Neural cell (in vitro differentiated cells): ENCODE data around the gene KLHL11.

Source experiments
- EP300 ChIP-seq: fragments of 450-650 bp; conservative IDR thresholded peaks from 2 replicates; pipeline ENCODE4 v1.6.1; 2014; ENCODE audit warnings: antibody characterized with exemption, mild to moderate bottlenecking, moderate library complexity; ENCODE audit not compliant: poor library complexity, severe bottlenecking
- EZH2 ChIP-seq: fragments of 200-600, 300-800 bp; shearing (Covaris generic), sonication (generic); IDR thresholded peaks from 2 replicates; pipeline ENCODE4 v1.6.1; 2014; ENCODE audit warnings: antibody characterized with exemption, low read length, borderline replicate concordance, mild to moderate bottlenecking; ENCODE audit not compliant: insufficient read depth, poor library complexity, severe bottlenecking

DNA sequence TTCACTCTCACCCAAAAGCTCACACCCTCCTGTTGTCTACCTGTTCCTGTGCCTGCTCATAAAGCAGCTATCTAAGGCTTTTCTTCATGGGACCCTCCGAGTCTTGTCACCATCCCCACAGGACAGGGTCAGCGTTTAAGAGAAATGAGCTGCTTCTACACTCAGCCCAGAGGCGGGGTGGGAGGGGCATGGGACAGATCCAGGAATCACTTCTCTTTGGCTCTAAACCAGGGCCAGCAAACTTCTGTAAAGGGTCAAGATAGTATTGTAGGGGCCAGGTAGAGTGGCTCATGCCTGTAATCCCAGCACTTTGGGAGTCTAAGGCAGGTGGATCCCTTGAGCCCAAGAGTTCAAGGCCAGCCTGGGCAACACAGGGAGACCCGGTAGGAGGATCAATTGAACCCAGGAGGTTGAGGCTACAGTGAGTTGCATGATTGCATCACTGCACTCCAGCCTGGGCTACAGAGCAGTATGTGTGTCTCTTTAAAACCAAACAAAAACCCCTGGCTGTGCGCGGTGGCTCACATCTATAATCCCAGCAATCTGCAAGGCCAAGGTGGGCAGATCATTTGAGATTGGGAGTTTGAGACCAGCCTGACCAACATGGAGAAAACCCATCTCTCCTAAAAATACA lies 23.2 kb upstream of the KLHL11 start:
- no peak for TF ChIP-seq EP300
- no peak for TF ChIP-seq EZH2
